Fibroblast of lung (primary cell): ENCODE measurements around the gene IL4I1. TPM values are rescaled to one million over a fixed set of nuclear protein-coding genes. Genes with fewer than 3 reads are reported as not detected.
"Not testable (repeated sequence)": the region's sequence is repeated elsewhere in the genome, so short reads cannot be mapped to it uniquely, and the experiment has no call there.

ENCODE experiments used
- DNase-seq, 2 donors: peaks; one replicate each; pipeline versions ENCODE4 v3.0.0 to v3.0.0-alpha.2; 2010; ENCODE audit warnings: low read depth in 2 of 2
- H2AFZ ChIP-seq: 2 replicates; pipeline ENCODE4 v1.5.1; 2012; ENCODE audit warnings: low read length, control low read depth, inconsistent platforms
- H3K27ac ChIP-seq: 2 replicates; pipeline ENCODE4 v1.5.1; 2011; ENCODE audit warnings: low read length, control low read depth; ENCODE audit not compliant: insufficient read depth
- H3K27me3 ChIP-seq: 2 replicates; pipeline ENCODE4 v1.5.1; 2011; ENCODE audit warnings: mild to moderate bottlenecking, low read length; ENCODE audit not compliant: control insufficient read depth, insufficient read depth
- H3K36me3 ChIP-seq: 2 replicates; pipeline ENCODE4 v1.5.1; 2011; ENCODE audit warnings: low read length; ENCODE audit not compliant: control insufficient read depth, insufficient read depth
- H3K4me1 ChIP-seq: 2 replicates; pipeline ENCODE4 v1.5.1; 2011; ENCODE audit warnings: low read length; ENCODE audit not compliant: control insufficient read depth, insufficient read depth; ENCODE audit errors: extremely low read depth
- H3K4me2 ChIP-seq: 2 replicates; pipeline ENCODE4 v1.5.1; 2011; ENCODE audit warnings: low read length, control low read depth; ENCODE audit not compliant: insufficient read depth; ENCODE audit errors: extremely low read depth
- H3K4me3 ChIP-seq, 4 experiments: fragments of 200-600 bp in 1 of 4; sonication (generic) in 1 of 4; replicated peaks in 1 of 4; 2 replicates each; pipeline ENCODE4 v1.5.1; 2011 to 2016; ENCODE audit warnings: low read length in 4 of 4, low read depth in 3 of 4, mild to moderate bottlenecking in 3 of 4, control low read depth in 2 of 4, inconsistent platforms in 1 of 4, mixed read lengths in 1 of 4; ENCODE audit not compliant: insufficient read depth in 1 of 4; ENCODE audit errors: control extremely low read depth in 1 of 4
- H3K79me2 ChIP-seq: 2 replicates; pipeline ENCODE4 v1.5.1; 2012; ENCODE audit warnings: mild to moderate bottlenecking, low read length, inconsistent platforms; ENCODE audit not compliant: control insufficient read depth, insufficient read depth
- H3K9ac ChIP-seq: 2 replicates; pipeline ENCODE4 v1.5.1; 2011; ENCODE audit warnings: mild to moderate bottlenecking, low read length, control low read depth; ENCODE audit not compliant: insufficient read depth
- H3K9me3 ChIP-seq: 2 replicates; pipeline ENCODE4 v1.5.1; 2012; ENCODE audit warnings: low read depth, low read length; ENCODE audit not compliant: control insufficient read depth, insufficient read depth
- H4K20me1 ChIP-seq: 2 replicates; pipeline ENCODE4 v1.5.1; 2011; ENCODE audit warnings: low read length; ENCODE audit not compliant: control insufficient read depth, insufficient read depth; ENCODE audit errors: extremely low read depth
- EZH2 ChIP-seq: IDR thresholded peaks from 2 replicates; pipeline ENCODE4 v1.5.1; 2012; ENCODE audit warnings: low read length, control low read depth, mild to moderate bottlenecking; ENCODE audit errors: missing control alignments
- polyA plus RNA-seq, 2 donors: library from polyadenylated mRNA; depleted of rRNA in 1 of 2; stranded (reverse) in 1 of 2; unstranded in 1 of 2; fragments of >200 nt; gene quantifications; 2 replicates each; pipeline ENCODE4 v1.2.1, GENCODE V29; 2011 to 2012; ENCODE audit warnings: missing spikeins in 1 of 2
- total RNA-seq: library from RNA; depleted of rRNA; stranded (reverse); fragments of >200 nt; gene quantifications from 2 replicates; pipeline ENCODE4 v1.2.1, GENCODE V29; 2014
- TF ChIP-seq, protein P1 (sequence below), 2 donors: IDR thresholded peaks in 1 of 2; conservative IDR thresholded peaks in 1 of 2; 1 replicate in 1 of 2; 2 replicates in 1 of 2; pipeline ENCODE4 v1.5.1; 2011 to 2012; ENCODE audit warnings: low read length in 2 of 2, control low read depth in 1 of 2, inconsistent platforms in 1 of 2, low read depth in 1 of 2, mild to moderate bottlenecking in 1 of 2

Gene IL4I1
- total and polyA plus RNA-seq, 2 donors (not counting 1 experiment from before 2014, with no cell fraction given): 0.09 to 1.2 TPM

DNA sequence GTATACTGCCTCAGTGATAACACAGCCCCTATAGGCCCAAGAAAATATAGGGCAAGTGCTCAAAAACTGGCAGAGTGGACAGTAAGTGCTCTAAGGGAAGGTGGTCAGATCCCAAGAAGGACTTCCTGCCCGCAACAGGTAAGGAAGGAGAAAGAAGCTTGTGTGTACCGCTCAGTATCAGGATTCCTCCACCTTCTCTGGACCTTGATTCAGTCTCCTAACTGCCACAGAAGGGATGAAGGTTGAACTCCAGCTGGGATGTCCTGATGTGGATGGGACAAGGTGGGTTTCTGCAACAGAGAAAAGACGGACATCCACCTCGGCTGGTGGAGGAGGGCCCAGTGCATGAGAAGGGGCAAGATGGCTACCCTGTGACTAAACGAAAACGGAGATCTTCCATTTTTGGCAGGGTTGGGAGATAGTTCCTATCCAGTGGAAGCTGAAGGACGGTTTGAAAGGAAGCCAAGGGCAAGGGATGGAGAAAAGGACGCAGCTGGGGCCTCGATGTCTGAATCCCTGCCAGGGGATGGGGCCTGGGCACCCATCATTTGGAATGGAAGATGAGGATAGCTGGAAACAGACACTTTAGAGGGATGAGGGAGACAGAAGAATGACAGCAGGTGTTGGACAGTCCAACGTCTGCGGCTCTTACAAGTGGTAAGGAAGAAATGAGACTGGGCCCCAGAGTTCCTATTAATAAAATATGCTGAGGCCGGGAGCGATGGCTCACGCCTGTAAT, 31.0 kb upstream of the IL4I1 start:
- Histone ChIP-seq H3K4me3 (peak overlapping the region in 2 of 4 experiments; percentile 8 to 95), H3K79me2 (peaks cover 59% of the 10 kb centered on the region), H3K9ac (no peak overlapping the region), H4K20me1 (no peaks in the 10 kb centered on the region), H2AFZ (no peak overlapping the region), H3K27me3 (no peaks in the 10 kb centered on the region), H3K9me3 (no peaks in the 10 kb centered on the region), H3K4me1 (peaks cover 12% of the 10 kb centered on the region), H3K27ac (no peak overlapping the region), H3K36me3 (peaks cover 23% of the 10 kb centered on the region), H3K4me2 (peak overlapping the region; percentile 70)
- TF ChIP-seq, protein P1, sequence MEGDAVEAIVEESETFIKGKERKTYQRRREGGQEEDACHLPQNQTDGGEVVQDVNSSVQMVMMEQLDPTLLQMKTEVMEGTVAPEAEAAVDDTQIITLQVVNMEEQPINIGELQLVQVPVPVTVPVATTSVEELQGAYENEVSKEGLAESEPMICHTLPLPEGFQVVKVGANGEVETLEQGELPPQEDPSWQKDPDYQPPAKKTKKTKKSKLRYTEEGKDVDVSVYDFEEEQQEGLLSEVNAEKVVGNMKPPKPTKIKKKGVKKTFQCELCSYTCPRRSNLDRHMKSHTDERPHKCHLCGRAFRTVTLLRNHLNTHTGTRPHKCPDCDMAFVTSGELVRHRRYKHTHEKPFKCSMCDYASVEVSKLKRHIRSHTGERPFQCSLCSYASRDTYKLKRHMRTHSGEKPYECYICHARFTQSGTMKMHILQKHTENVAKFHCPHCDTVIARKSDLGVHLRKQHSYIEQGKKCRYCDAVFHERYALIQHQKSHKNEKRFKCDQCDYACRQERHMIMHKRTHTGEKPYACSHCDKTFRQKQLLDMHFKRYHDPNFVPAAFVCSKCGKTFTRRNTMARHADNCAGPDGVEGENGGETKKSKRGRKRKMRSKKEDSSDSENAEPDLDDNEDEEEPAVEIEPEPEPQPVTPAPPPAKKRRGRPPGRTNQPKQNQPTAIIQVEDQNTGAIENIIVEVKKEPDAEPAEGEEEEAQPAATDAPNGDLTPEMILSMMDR (conservative IDR thresholded peaks at IDR 0.05 in 1 of 2, IDR thresholded peaks at IDR 0.05 in 1 of 2; ENCODE audit: low read depth in 1 of 2, low read length in 2 of 2): no peak
- TF ChIP-seq EZH2: no peak
- DNase-seq: no peak

DNA sequence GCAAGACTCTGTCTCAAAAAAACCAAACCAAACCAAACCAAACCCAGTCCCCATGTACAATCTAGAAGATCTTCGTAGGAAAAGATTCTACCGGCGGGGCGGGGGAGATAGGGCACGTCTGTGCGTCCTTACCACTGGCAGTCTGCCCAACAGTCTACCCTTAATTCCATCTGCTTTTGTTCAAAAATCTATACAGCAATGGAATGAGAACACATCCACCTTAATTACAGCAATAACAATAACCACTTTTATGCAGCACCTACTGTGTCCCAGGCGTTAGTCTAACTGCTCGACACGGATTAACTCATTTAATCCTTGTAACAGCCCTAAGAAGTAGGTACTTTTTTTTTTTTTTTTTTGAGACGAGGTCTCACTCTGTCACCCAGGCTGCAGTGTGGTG, 29.8 kb upstream of the IL4I1 start:
- no peak overlapping the region for H3K9ac ChIP-seq
- no peak overlapping the region for H3K4me2 ChIP-seq
- no peak overlapping the region for H3K4me3 ChIP-seq
- H4K20me1 ChIP-seq: no peaks in the 10 kb centered on the region
- no peaks in the 10 kb centered on the region for H3K27me3 ChIP-seq
- H2AFZ ChIP-seq: no peak overlapping the region
- no peaks in the 10 kb centered on the region for H3K9me3 ChIP-seq
- H3K79me2 ChIP-seq: peaks cover 69% of the 10 kb centered on the region
- DNase-seq: no peak
- peaks cover 24% of the 10 kb centered on the region for H3K36me3 ChIP-seq
- TF ChIP-seq, protein P1 (conservative IDR thresholded peaks at IDR 0.05 in 1 of 2, IDR thresholded peaks at IDR 0.05 in 1 of 2; ENCODE audit: low read depth in 1 of 2, low read length in 2 of 2): no peak
- TF ChIP-seq EZH2: no peak
- peaks cover 15% of the 10 kb centered on the region for H3K4me1 ChIP-seq
- no peak overlapping the region for H3K27ac ChIP-seq

DNA sequence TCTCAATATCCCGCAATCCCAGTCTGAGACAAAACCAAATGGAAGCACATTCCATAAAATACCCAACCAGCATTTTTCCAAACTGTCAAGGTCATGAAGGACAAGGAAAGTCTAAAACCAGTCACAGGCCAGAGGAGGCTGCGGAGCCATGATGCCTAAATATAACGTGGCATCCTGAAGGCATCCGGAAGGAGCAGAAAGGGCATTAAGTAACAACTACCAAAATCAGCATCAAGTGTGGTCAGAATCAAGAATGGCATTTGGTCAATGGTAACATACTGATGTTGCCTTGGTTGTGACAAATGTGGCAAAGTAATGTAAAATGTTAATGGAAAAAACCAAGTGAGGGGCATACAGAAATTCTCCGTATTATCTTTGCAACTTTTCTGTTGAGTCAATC, 28.8 kb upstream of the IL4I1 start:
- Histone ChIP-seq H4K20me1 (no peaks in the 10 kb centered on the region), H3K9ac (no peak overlapping the region), H3K9me3 (no peaks in the 10 kb centered on the region), H3K4me3 (no peak overlapping the region), H3K27ac (no peak overlapping the region), H3K4me2 (no peak overlapping the region), H2AFZ (no peak overlapping the region), H3K4me1 (peaks cover 16% of the 10 kb centered on the region), H3K36me3 (peaks cover 27% of the 10 kb centered on the region), H3K27me3 (no peaks in the 10 kb centered on the region), H3K79me2 (peaks cover 79% of the 10 kb centered on the region)
- TF ChIP-seq EZH2: no peak
- TF ChIP-seq, protein P1 (conservative IDR thresholded peaks at IDR 0.05 in 1 of 2, IDR thresholded peaks at IDR 0.05 in 1 of 2; ENCODE audit: low read depth in 1 of 2, low read length in 2 of 2): no peak
- DNase-seq: no peak

DNA sequence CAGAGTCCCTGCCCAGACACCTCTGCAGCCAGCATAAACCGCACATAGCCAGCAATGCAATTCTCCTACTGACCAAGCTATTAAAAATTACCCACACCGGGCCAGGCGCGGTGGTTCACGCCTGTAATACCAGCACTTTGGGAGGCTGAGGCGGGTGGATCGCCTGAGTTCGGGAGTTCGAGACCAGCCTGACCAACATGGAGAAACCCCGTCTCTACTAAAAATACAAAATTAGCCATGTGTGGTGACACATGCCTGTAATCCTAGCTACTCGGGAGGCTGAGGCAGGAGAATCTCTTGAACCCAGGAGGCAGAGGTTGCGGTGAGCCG, 28.2 kb upstream of the IL4I1 start:
- not testable (repeated sequence) for H2AFZ ChIP-seq, H3K27me3 ChIP-seq, H3K9ac ChIP-seq, H3K4me3 ChIP-seq, DNase-seq, H3K27ac ChIP-seq, H3K9me3 ChIP-seq, H4K20me1 ChIP-seq, H3K4me2 ChIP-seq
- Histone ChIP-seq H3K36me3 (peaks cover 27% of the 10 kb centered on the region), H3K79me2 (peaks cover 84% of the 10 kb centered on the region), H3K4me1 (peaks cover 14% of the 10 kb centered on the region)
